ENCODE results near the gene ARID2. TPM values are rescaled to one million over a fixed set of nuclear protein-coding genes. Genes with fewer than 3 reads are reported as not detected.

ARID2 gene
- total and polyA plus RNA-seq, 7 experiments from 2014 or later = 11.7 to 61.0 (median 48.3) TPM

GRCh38 chr12:45863332-45863731 lies 133.8 kb downstream of the ARID2 start:
- POLR2A ChIA-PET = interaction anchor here (0.6 kb wide), 1 partner anchor 10 kb away, joined by 4 read pairs; no protein-coding TSS in a partner anchor
- Histone ChIP-seq H3K9me3 (ENCODE audit: control insufficient read depth in 2 of 3, low read length in 3 of 3) (no peaks in the 10 kb centered on the region), H3K27ac (ENCODE audit: low read depth, low read length) (no peak overlapping the region), H3K27me3 (ENCODE audit: control insufficient read depth in 2 of 2, insufficient read depth in 2 of 2, low read length in 2 of 2) (no peaks in the 10 kb centered on the region), H3K4me1 (ENCODE audit: control insufficient read depth in 2 of 2, insufficient read depth in 2 of 2, low read length in 2 of 2) (no peaks in the 10 kb centered on the region), H3K4me3 (ENCODE audit: low read length) (no peak overlapping the region), H3K36me3 (ENCODE audit: control insufficient read depth in 2 of 3, insufficient read depth in 3 of 3, low read length in 3 of 3) (peaks cover 0 to 20% (median 0%) of the 10 kb centered on the region in 3 experiments)
- no peaks in the 10 kb centered on the region for H3K27me3 Mint-ChIP-seq
- H3K4me1 Mint-ChIP-seq = peaks cover 0 to 12% (median 4%) of the 10 kb centered on the region in 7 donors
- intact Hi-C loops (cut with micrococcal nuclease) = no loop called here
- CTCF ChIA-PET = no interaction called here
- no peak for DNase-seq
- no peak overlapping the region for H3K4me3 Mint-ChIP-seq
- no peaks in the 10 kb centered on the region for H3K9me3 Mint-ChIP-seq
- peaks cover 7 to 54% (median 35%) of the 10 kb centered on the region in 5 donors for H3K36me3 Mint-ChIP-seq
- no peak for ATAC-seq
- no peak overlapping the region for H3K27ac Mint-ChIP-seq

- Mint-ChIP-seq H3K4me1 (peaks cover 0 to 14% (median 4%) of the 10 kb centered on the region in 7 donors), H3K36me3 (peaks cover 0 to 60% (median 34%) of the 10 kb centered on the region in 5 donors), H3K9me3 (no peaks in the 10 kb centered on the region), H3K4me3 (no peak overlapping the region), H3K27ac (no peak overlapping the region), H3K27me3 (no peaks in the 10 kb centered on the region)
- Histone ChIP-seq H3K27me3 (ENCODE audit: control insufficient read depth in 2 of 2, insufficient read depth in 2 of 2, low read length in 2 of 2) (no peaks in the 10 kb centered on the region), H3K9me3 (ENCODE audit: control insufficient read depth in 2 of 3, low read length in 3 of 3) (no peaks in the 10 kb centered on the region), H3K27ac (ENCODE audit: low read depth, low read length) (no peak overlapping the region), H3K4me1 (ENCODE audit: control insufficient read depth in 2 of 2, insufficient read depth in 2 of 2, low read length in 2 of 2) (no peaks in the 10 kb centered on the region), H3K36me3 (ENCODE audit: control insufficient read depth in 2 of 3, insufficient read depth in 3 of 3, low read length in 3 of 3) (peaks cover 0 to 28% (median 0%) of the 10 kb centered on the region in 3 experiments), H3K4me3 (ENCODE audit: low read length) (no peak overlapping the region)
- CTCF ChIA-PET = no interaction called here
- intact Hi-C loops (cut with micrococcal nuclease) = loop anchor here in 1 of 2 donors (5.0 kb wide), 1 partner anchor 34 kb away; no protein-coding TSS in a partner anchor
- POLR2A ChIA-PET = no interaction called here
- DNase-seq = no peak
- ATAC-seq = no peak
Measured at GRCh38 chr12:45866299-45866698, 136.8 kb downstream of the ARID2 start.

- Histone ChIP-seq H3K4me3 (ENCODE audit: low read length) (no peak overlapping the region), H3K27ac (ENCODE audit: low read depth, low read length) (no peak overlapping the region), H3K9me3 (ENCODE audit: control insufficient read depth in 2 of 3, low read length in 3 of 3) (no peaks in the 10 kb centered on the region), H3K36me3 (ENCODE audit: control insufficient read depth in 2 of 3, insufficient read depth in 3 of 3, low read length in 3 of 3) (peaks cover 0 to 50% (median 6%) of the 10 kb centered on the region in 3 experiments), H3K4me1 (ENCODE audit: control insufficient read depth in 2 of 2, insufficient read depth in 2 of 2, low read length in 2 of 2) (no peaks in the 10 kb centered on the region), H3K27me3 (ENCODE audit: control insufficient read depth in 2 of 2, insufficient read depth in 2 of 2, low read length in 2 of 2) (no peaks in the 10 kb centered on the region)
- Mint-ChIP-seq H3K36me3 (peaks cover 7 to 69% (median 50%) of the 10 kb centered on the region in 5 donors), H3K4me1 (peaks cover 0 to 35% (median 14%) of the 10 kb centered on the region in 7 donors), H3K27me3 (no peaks in the 10 kb centered on the region), H3K27ac (peak overlapping the region in 3 of 9 donors; percentile 10 to 61 (median 33)), H3K4me3 (no peak overlapping the region), H3K9me3 (peaks cover 0 to 1% (median 0%) of the 10 kb centered on the region in 11 donors)
- CTCF ChIA-PET = no interaction called here
- ATAC-seq (no peak), DNase-seq (no peak)
- POLR2A ChIA-PET = no interaction called here
- intact Hi-C loops (cut with micrococcal nuclease) = loop anchor here in 1 of 2 donors (10.0 kb wide), 1 partner anchor 328 kb away; no protein-coding TSS in a partner anchor
Measured at GRCh38 chr12:45872446-45872845, 142.9 kb downstream of the ARID2 start.

GRCh38 chr12:45877069-45877468 lies 147.6 kb downstream of the ARID2 start:
- peaks cover 18 to 83% (median 67%) of the 10 kb centered on the region in 5 donors for H3K36me3 Mint-ChIP-seq
- peak overlapping the region in 2 of 9 donors; percentile 13 to 52 for H3K27ac Mint-ChIP-seq
- Histone ChIP-seq H3K4me1 (ENCODE audit: control insufficient read depth in 2 of 2, insufficient read depth in 2 of 2, low read length in 2 of 2) (peaks cover 0 to 21% of the 10 kb centered on the region in 2 donors), H3K4me3 (ENCODE audit: low read length) (no peak overlapping the region), H3K36me3 (ENCODE audit: control insufficient read depth in 2 of 3, insufficient read depth in 3 of 3, low read length in 3 of 3) (peaks cover 0 to 49% (median 6%) of the 10 kb centered on the region in 3 experiments), H3K27ac (ENCODE audit: low read depth, low read length) (no peak overlapping the region), H3K27me3 (ENCODE audit: control insufficient read depth in 2 of 2, insufficient read depth in 2 of 2, low read length in 2 of 2) (no peaks in the 10 kb centered on the region), H3K9me3 (ENCODE audit: control insufficient read depth in 2 of 3, low read length in 3 of 3) (no peaks in the 10 kb centered on the region)
- ChIA-PET POLR2A (no interaction called here), CTCF (no interaction called here)
- no peaks in the 10 kb centered on the region for H3K27me3 Mint-ChIP-seq
- ATAC-seq (no peak), DNase-seq (no peak)
- H3K4me1 Mint-ChIP-seq = peaks cover 22 to 64% (median 42%) of the 10 kb centered on the region in 7 donors
- peaks cover 0 to 9% (median 0%) of the 10 kb centered on the region in 11 donors for H3K9me3 Mint-ChIP-seq
- intact Hi-C loops (cut with micrococcal nuclease) = loop anchor here in 1 of 2 donors (10.0 kb wide), 1 partner anchor 332 kb away; no protein-coding TSS in a partner anchor
- no peak overlapping the region for H3K4me3 Mint-ChIP-seq

GRCh38 chr12:45878630-45879255 lies 149.2 kb downstream of the ARID2 start:
- intact Hi-C loops (cut with micrococcal nuclease) = loop anchor here (2.0 to 10.0 kb wide), 2 partner anchors 14 to 334 kb away; no protein-coding TSS in a partner anchor
- peak overlapping the region in 2 of 10 donors; percentile 53 to 73 for H3K4me3 Mint-ChIP-seq
- H3K27me3 Mint-ChIP-seq = no peaks in the 10 kb centered on the region
- H3K27ac Mint-ChIP-seq = peak overlapping the region in 8 of 9 donors; percentile 6 to 91 (median 31)
- H3K4me3 ChIP-seq (ENCODE audit: low read length) = no peak overlapping the region
- no peak overlapping the region for H3K27ac ChIP-seq (ENCODE audit: low read depth, low read length)
- DNase-seq = peak in 1 of 9 donors; percentile 32
- peaks cover 12 to 83% (median 69%) of the 10 kb centered on the region in 5 donors for H3K36me3 Mint-ChIP-seq
- ChIA-PET POLR2A (no interaction called here), CTCF (no interaction called here)
- H3K27me3 ChIP-seq (ENCODE audit: control insufficient read depth in 2 of 2, insufficient read depth in 2 of 2, low read length in 2 of 2) = no peaks in the 10 kb centered on the region
- H3K4me1 Mint-ChIP-seq = peaks cover 22 to 61% (median 39%) of the 10 kb centered on the region in 7 donors
- peaks cover 0 to 9% (median 0%) of the 10 kb centered on the region in 11 donors for H3K9me3 Mint-ChIP-seq
- H3K4me1 ChIP-seq (ENCODE audit: control insufficient read depth in 2 of 2, insufficient read depth in 2 of 2, low read length in 2 of 2) = peaks cover 0 to 21% of the 10 kb centered on the region in 2 donors
- peaks cover 0 to 41% (median 0%) of the 10 kb centered on the region in 3 experiments for H3K36me3 ChIP-seq (ENCODE audit: control insufficient read depth in 2 of 3, insufficient read depth in 3 of 3, low read length in 3 of 3)
- ATAC-seq = peak; percentile 61
- H3K9me3 ChIP-seq (ENCODE audit: control insufficient read depth in 2 of 3, low read length in 3 of 3) = no peaks in the 10 kb centered on the region

- Mint-ChIP-seq H3K27ac (peak overlapping the region; percentile 6 to 91 (median 28)), H3K36me3 (peaks cover 12 to 81% (median 69%) of the 10 kb centered on the region in 5 donors), H3K4me3 (peak overlapping the region in 2 of 10 donors; percentile 39 to 73), H3K9me3 (peaks cover 0 to 9% (median 0%) of the 10 kb centered on the region in 11 donors), H3K27me3 (no peaks in the 10 kb centered on the region), H3K4me1 (peaks cover 22 to 60% (median 39%) of the 10 kb centered on the region in 7 donors)
- peaks cover 0 to 34% (median 0%) of the 10 kb centered on the region in 3 experiments for H3K36me3 ChIP-seq (ENCODE audit: control insufficient read depth in 2 of 3, insufficient read depth in 3 of 3, low read length in 3 of 3)
- no peaks in the 10 kb centered on the region for H3K27me3 ChIP-seq (ENCODE audit: control insufficient read depth in 2 of 2, insufficient read depth in 2 of 2, low read length in 2 of 2)
- ChIA-PET CTCF (no interaction called here), POLR2A (interaction anchor here (0.7 kb wide), 1 partner anchor 14 kb away, joined by 3 read pairs; no protein-coding TSS in a partner anchor)
- ATAC-seq = no peak
- no peak for DNase-seq
- intact Hi-C loops (cut with micrococcal nuclease) = loop anchor here (2.0 to 10.0 kb wide), 2 partner anchors 15 to 335 kb away; no protein-coding TSS in a partner anchor
- no peaks in the 10 kb centered on the region for H3K9me3 ChIP-seq (ENCODE audit: control insufficient read depth in 2 of 3, low read length in 3 of 3)
- H3K27ac ChIP-seq (ENCODE audit: low read depth, low read length) = no peak overlapping the region
- H3K4me1 ChIP-seq (ENCODE audit: control insufficient read depth in 2 of 2, insufficient read depth in 2 of 2, low read length in 2 of 2) = peaks cover 0 to 21% of the 10 kb centered on the region in 2 donors
- no peak overlapping the region for H3K4me3 ChIP-seq (ENCODE audit: low read length)
Measured at GRCh38 chr12:45879363-45879895, 149.9 kb downstream of the ARID2 start.

Measured in naive thymus-derived CD4-positive, alpha-beta T cell (primary cell).